SK-N-MC (cell line): Measurements from ENCODE around the gene CA10.

Experiments
- EZH2 ChIP-seq: fragments of 200-600 bp; sonication (generic); IDR thresholded peaks from one replicate; pipeline ENCODE4 v1.6.1; 2017; ENCODE audit warnings: antibody characterized with exemption
- POLR2AphosphoS5 ChIP-seq: IDR thresholded peaks from 2 replicates; pipeline ENCODE4 v1.6.1; 2012; ENCODE audit warnings: mild to moderate bottlenecking, low read depth, low read length, borderline replicate concordance

- TF ChIP-seq EZH2 (no peak), POLR2AphosphoS5 (no peak)
Observed at GRCh38 chr17:52105591-52105990, 52.9 kb downstream of the CA10 start.
